ENCODE data around the gene LHFPL3.

The LHFPL3 gene

GRCh38 chr7:104761892-104762291 is 433.5 kb downstream of the LHFPL3 start:
- DNase-seq, result no peak

- no peak for DNase-seq
Measured at GRCh38 chr7:104767113-104767512, 438.7 kb downstream of the LHFPL3 start.

- DNase-seq, result no peak
Measured at GRCh38 chr7:104767826-104768536, 439.6 kb downstream of the LHFPL3 start.

GRCh38 chr7:104772405-104773345 is 444.3 kb downstream of the LHFPL3 start:
- no peak for DNase-seq

- no peak for DNase-seq
Measured at GRCh38 chr7:104773796-104774195, 445.4 kb downstream of the LHFPL3 start.

- DNase-seq, result no peak
Measured at GRCh38 chr7:104775531-104775930, 447.1 kb downstream of the LHFPL3 start.

- no peak for DNase-seq
Measured at GRCh38 chr7:104777301-104777800, 448.9 kb downstream of the LHFPL3 start.

- DNase-seq, result no peak
Measured at GRCh38 chr7:104779888-104780287, 451.5 kb downstream of the LHFPL3 start.

- no peak for DNase-seq
Measured at GRCh38 chr7:104784686-104785085, 456.3 kb downstream of the LHFPL3 start.

- no peak for DNase-seq
Measured at GRCh38 chr7:104789780-104790179, 461.4 kb downstream of the LHFPL3 start.

GRCh38 chr7:104790440-104790839 is 462.0 kb downstream of the LHFPL3 start:
- no peak for DNase-seq

GRCh38 chr7:104791080-104791479 is 462.7 kb downstream of the LHFPL3 start:
- DNase-seq, result no peak

GRCh38 chr7:104793066-104793465 is 464.7 kb downstream of the LHFPL3 start:
- DNase-seq, result no peak

- no peak for DNase-seq
Measured at GRCh38 chr7:104794154-104794553, 465.8 kb downstream of the LHFPL3 start.

GRCh38 chr7:104794589-104794988 is 466.2 kb downstream of the LHFPL3 start:
- no peak for DNase-seq

- DNase-seq, result no peak
Measured at GRCh38 chr7:104795086-104795485, 466.7 kb downstream of the LHFPL3 start.

GRCh38 chr7:104795616-104796398 is 467.4 kb downstream of the LHFPL3 start:
- no peak for DNase-seq

GRCh38 chr7:104800307-104800706 is 471.9 kb downstream of the LHFPL3 start:
- no peak for DNase-seq

GRCh38 chr7:104801022-104801421 is 472.6 kb downstream of the LHFPL3 start:
- no peak for DNase-seq

- no peak for DNase-seq
Measured at GRCh38 chr7:104803931-104804330, 475.5 kb downstream of the LHFPL3 start.

GRCh38 chr7:104804696-104805095 is 476.3 kb downstream of the LHFPL3 start:
- no peak for DNase-seq

GRCh38 chr7:104805449-104806317 is 477.3 kb downstream of the LHFPL3 start:
- no peak for DNase-seq

All from bone marrow (tissue), 2 donors.